Thoracic aorta (tissue), 2 donors: ENCODE data around the gene TNS3. TPM values are rescaled to one million over a fixed set of nuclear protein-coding genes. Genes with fewer than 3 reads are reported as not detected.

Experiments used
- ATAC-seq: fragments of 150-250 bp; one replicate; pipeline ENCODE4 v1.8.0; 2017; ENCODE audit warnings: low read depth; ENCODE audit not compliant: insufficient number of reproducible peaks, low FRiP score
- DNase-seq: peaks from one replicate; pipeline ENCODE4 v3.0.0-alpha.2; 2020; ENCODE audit warnings: low spot score
- H3K27ac ChIP-seq, 2 donors: fragments of 200-600 bp; sonication (generic); 1 replicate in 1 of 2; 2 replicates in 1 of 2; pipeline ENCODE4 v1.5.1; 2016; ENCODE audit warnings: mild to moderate bottlenecking in 2 of 2, moderate library complexity in 2 of 2
- H3K27me3 ChIP-seq: fragments of 200-600 bp; sonication (generic); replicated peaks from 2 replicates; pipeline ENCODE4 v1.6.0; 2016; ENCODE audit warnings: mild to moderate bottlenecking; ENCODE audit not compliant: insufficient read depth
- H3K36me3 ChIP-seq: fragments of 200-600 bp; sonication (generic); one replicate; pipeline ENCODE4 v1.5.1; 2016
- H3K4me1 ChIP-seq, 2 donors: fragments of 200-600 bp; sonication (generic); 1 replicate in 1 of 2; 2 replicates in 1 of 2; pipeline versions ENCODE4 v1.5.1 to v1.6.0; 2016; ENCODE audit warnings: low read depth in 2 of 2, mild to moderate bottlenecking in 1 of 2; ENCODE audit not compliant: control insufficient read depth in 1 of 2
- H3K4me3 ChIP-seq: fragments of 200-600 bp; sonication (generic); 2 replicates; pipeline ENCODE4 v1.5.1; 2016; ENCODE audit warnings: mild to moderate bottlenecking
- H3K9me3 ChIP-seq: fragments of 200-600 bp; sonication (generic); 2 replicates; pipeline ENCODE4 v1.5.1; 2016
- total RNA-seq, 2 donors: library from RNA; depleted of rRNA; stranded (reverse); fragments of >200 nt; gene quantifications; one replicate each; pipeline versions ENCODE4 v1.1.0 to v1.2.3, GENCODE V29; 2016
- TF ChIP-seq, protein P1 (sequence below): fragments of 200-600 bp; sonication (generic); IDR thresholded peaks from one replicate; pipeline ENCODE4 v1.5.1; 2019; ENCODE audit warnings: antibody characterized with exemption

TNS3 gene
- total RNA-seq, 2 donors from 2014 or later = 138 to 151 TPM

- ATAC-seq (no peak), DNase-seq (no peak)
- TF ChIP-seq, protein P1, sequence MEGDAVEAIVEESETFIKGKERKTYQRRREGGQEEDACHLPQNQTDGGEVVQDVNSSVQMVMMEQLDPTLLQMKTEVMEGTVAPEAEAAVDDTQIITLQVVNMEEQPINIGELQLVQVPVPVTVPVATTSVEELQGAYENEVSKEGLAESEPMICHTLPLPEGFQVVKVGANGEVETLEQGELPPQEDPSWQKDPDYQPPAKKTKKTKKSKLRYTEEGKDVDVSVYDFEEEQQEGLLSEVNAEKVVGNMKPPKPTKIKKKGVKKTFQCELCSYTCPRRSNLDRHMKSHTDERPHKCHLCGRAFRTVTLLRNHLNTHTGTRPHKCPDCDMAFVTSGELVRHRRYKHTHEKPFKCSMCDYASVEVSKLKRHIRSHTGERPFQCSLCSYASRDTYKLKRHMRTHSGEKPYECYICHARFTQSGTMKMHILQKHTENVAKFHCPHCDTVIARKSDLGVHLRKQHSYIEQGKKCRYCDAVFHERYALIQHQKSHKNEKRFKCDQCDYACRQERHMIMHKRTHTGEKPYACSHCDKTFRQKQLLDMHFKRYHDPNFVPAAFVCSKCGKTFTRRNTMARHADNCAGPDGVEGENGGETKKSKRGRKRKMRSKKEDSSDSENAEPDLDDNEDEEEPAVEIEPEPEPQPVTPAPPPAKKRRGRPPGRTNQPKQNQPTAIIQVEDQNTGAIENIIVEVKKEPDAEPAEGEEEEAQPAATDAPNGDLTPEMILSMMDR = no peak
- no peak overlapping the region for H3K27ac ChIP-seq
- H3K4me1 ChIP-seq = no peaks in the 10 kb centered on the region
- H3K4me3 ChIP-seq = no peak overlapping the region
- H3K9me3 ChIP-seq = no peaks in the 10 kb centered on the region
- H3K36me3 ChIP-seq = no peaks in the 10 kb centered on the region
- H3K27me3 ChIP-seq = no peaks in the 10 kb centered on the region
These were observed 341.9 kb downstream of the TNS3 start for GRCh38 chr7:47239931-47240421.

GRCh38 chr7:47239034-47239433 lies 342.9 kb downstream of the TNS3 start:
- DNase-seq = no peak
- TF ChIP-seq, protein P1 = no peak
- Histone ChIP-seq H3K36me3 (no peaks in the 10 kb centered on the region), H3K4me3 (no peak overlapping the region), H3K4me1 (peaks cover 0 to 1% of the 10 kb centered on the region in 2 donors), H3K27me3 (no peaks in the 10 kb centered on the region), H3K9me3 (no peaks in the 10 kb centered on the region), H3K27ac (no peak overlapping the region)
- ATAC-seq = no peak

- Histone ChIP-seq H3K4me1 (peaks cover 0 to 6% of the 10 kb centered on the region in 2 donors), H3K36me3 (no peaks in the 10 kb centered on the region), H3K27ac (no peak overlapping the region), H3K27me3 (no peaks in the 10 kb centered on the region), H3K4me3 (no peak overlapping the region), H3K9me3 (no peaks in the 10 kb centered on the region)
- no peak for DNase-seq
- TF ChIP-seq, protein P1 = no peak
- no peak for ATAC-seq
These were observed 345.3 kb downstream of the TNS3 start for GRCh38 chr7:47236480-47237129.

DNA sequence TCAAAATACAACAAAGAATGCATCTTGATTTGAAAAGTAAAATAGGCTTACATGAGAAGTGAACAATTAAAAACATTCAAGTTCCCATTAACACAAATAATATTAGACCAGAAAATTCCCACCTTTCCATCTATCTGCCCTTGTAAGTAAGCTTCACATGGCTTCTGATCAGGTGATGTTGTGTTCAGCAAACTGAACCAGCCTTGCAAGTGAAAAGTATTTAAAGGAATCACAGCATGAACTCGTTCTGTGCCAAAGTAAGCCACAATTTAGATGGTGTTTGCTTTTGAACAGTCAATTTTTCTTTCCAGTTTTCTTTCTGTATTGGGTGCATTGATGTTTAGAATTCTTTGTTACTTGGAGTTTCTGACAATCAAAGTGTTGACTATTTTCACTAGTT lies 347.9 kb downstream of the TNS3 start:
- TF ChIP-seq, protein P1 = no peak
- DNase-seq (no peak), ATAC-seq (no peak)
- Histone ChIP-seq H3K9me3 (no peaks in the 10 kb centered on the region), H3K4me1 (peaks cover 0 to 6% of the 10 kb centered on the region in 2 donors), H3K36me3 (no peaks in the 10 kb centered on the region), H3K4me3 (no peak overlapping the region), H3K27ac (no peak overlapping the region), H3K27me3 (no peaks in the 10 kb centered on the region)

DNA sequence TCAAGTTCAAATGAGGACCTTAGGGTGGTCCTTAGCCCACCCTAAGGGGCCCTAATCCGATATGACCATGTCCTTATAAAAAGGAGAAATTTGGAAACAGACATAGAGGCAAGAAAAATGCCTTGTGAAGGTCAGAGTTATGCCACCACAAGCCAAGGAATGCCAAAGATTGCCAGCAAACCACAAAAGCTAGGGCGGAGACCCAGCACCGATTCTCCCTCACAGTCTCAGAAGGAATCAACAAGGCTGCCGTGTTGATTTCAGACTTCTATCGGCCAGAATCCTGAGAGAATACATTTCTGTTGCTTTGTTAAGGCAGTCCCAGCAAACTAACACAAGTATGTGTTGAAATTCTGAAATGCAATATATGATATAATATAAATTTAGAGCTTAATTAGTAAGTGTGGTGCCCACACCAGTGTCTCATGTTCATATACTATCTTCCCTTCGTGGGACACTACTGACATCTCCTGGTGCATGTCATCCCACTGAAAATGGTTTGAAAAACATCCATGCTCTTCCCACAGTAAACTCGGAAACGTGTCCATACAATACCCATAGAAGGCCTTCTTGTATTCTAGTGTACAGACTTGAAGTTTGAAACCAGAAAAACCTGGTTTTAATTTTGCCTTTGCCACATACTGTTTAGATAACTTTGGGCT lies 349.0 kb downstream of the TNS3 start:
- ATAC-seq = no peak
- no peak for DNase-seq
- H3K9me3 ChIP-seq = no peaks in the 10 kb centered on the region

More for the DNA sequence above, 349.0 kb downstream of the TNS3 start:
- TF ChIP-seq, protein P1 = no peak
- Histone ChIP-seq H3K27me3 (no peaks in the 10 kb centered on the region), H3K36me3 (no peaks in the 10 kb centered on the region), H3K4me3 (no peak overlapping the region), H3K27ac (no peak overlapping the region), H3K4me1 (peaks cover 0 to 6% of the 10 kb centered on the region in 2 donors)
